ENCODE results near the gene GLIPR1. TPM values are rescaled to one million over a fixed set of nuclear protein-coding genes. Genes with fewer than 3 reads are reported as not detected.
"Not testable (repeated sequence)": the region's sequence is repeated elsewhere in the genome, so short reads cannot be mapped to it uniquely, and the experiment has no call there.

Gene GLIPR1
- total and polyA plus RNA-seq, 8 donors, result 12.4 to 68.2 (median 13.8) TPM

DNA sequence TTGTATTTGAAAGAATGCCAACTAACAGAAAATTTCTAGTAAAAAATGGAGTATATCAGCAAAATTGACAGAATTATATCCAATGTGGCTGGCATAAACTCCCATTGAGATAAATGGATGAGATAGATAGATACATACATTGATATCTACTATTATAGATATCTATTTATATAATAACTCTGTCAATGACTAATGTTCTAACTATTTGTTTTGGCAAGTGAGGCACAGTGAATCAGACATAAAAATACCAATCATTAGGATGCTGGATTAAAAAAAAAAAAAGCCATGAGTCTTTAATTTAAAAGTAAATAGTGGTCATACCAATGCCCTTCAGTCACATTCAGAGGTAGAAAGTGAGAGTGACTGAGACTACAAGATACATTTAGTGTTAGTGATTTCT is 33.7 kb upstream of the GLIPR1 start:
- TF ChIP-seq CTCF (IDR thresholded peaks at IDR 0.05), result no peak
- Histone ChIP-seq H3K27me3 (no peaks in the 10 kb centered on the region), H3K27ac (no peak overlapping the region), H3K9me3 (no peaks in the 10 kb centered on the region), H3K36me3 (no peaks in the 10 kb centered on the region), H3K4me1 (no peaks in the 10 kb centered on the region), H3K4me3 (no peak overlapping the region)
- no peak for DNase-seq
- intact Hi-C loops (cut with DNase I), result no loop called here
- ATAC-seq, result no peak

- no peak for TF ChIP-seq CTCF (IDR thresholded peaks at IDR 0.05)
- no peak for ATAC-seq
Measured at GRCh38 chr12:75447691-75448393, 32.7 kb upstream of the GLIPR1 start.

DNA sequence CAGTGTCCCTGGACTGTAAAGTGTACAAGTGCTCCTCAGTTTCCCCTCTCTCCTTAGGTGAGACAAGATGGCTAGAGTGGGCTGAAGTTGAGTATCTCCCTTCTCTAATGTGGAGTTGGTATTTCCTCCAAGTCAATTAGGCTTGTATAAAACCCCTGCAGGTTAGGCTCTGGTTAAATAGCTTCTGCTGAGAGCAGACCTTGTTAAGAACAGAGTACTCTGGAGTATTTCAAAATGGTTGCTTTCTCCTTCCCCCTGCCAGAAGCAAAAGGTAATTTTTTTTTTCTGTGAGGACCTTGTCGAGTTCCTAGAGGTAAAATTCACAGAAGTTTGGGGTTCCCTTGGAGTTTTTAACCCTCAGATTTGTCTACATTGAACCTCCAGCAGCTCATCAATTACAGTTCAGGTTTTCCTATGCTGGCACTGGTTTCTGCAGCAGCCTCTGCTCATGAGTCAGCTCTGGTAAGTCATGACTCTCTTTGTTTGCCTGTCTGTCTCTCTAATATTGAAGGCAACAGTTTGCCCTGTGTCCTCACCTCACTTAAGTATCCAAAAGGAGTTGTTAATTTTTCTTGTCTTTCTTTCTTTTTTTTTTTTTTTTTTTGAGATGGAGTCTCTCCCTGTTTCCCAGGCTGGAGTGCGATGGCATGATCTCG is 27.8 kb upstream of the GLIPR1 start:
- intact Hi-C loops (cut with DNase I), result no loop called here
- DNase-seq, result no peak
- H3K4me1 ChIP-seq, result peaks cover 0 to 5% of the 10 kb centered on the region in 2 donors
- no peak for TF ChIP-seq CTCF (IDR thresholded peaks at IDR 0.05)
- no peaks in the 10 kb centered on the region for H3K36me3 ChIP-seq
- H3K4me3 ChIP-seq, result no peak overlapping the region
- H3K9me3 ChIP-seq, result peaks cover 0 to 3% of the 10 kb centered on the region in 2 donors
- H3K27ac ChIP-seq, result no peak overlapping the region
- no peaks in the 10 kb centered on the region for H3K27me3 ChIP-seq
- no peak for ATAC-seq

More at GRCh38 chr12:75447691-75448393, 32.7 kb upstream of the GLIPR1 start:
- no peaks in the 10 kb centered on the region for H3K9me3 ChIP-seq
- no peaks in the 10 kb centered on the region for H3K27me3 ChIP-seq
- H3K4me3 ChIP-seq, result no peak overlapping the region
- H3K27ac ChIP-seq, result no peak overlapping the region
- intact Hi-C loops (cut with DNase I), result no loop called here
- DNase-seq, result no peak
- H3K36me3 ChIP-seq, result no peaks in the 10 kb centered on the region
- no peaks in the 10 kb centered on the region for H3K4me1 ChIP-seq

- no peak overlapping the region for H3K27ac ChIP-seq
- H3K27me3 ChIP-seq, result no peaks in the 10 kb centered on the region
- no peak for TF ChIP-seq CTCF (IDR thresholded peaks at IDR 0.05)
- no peaks in the 10 kb centered on the region for H3K36me3 ChIP-seq
- H3K9me3 ChIP-seq, result peaks cover 0 to 16% of the 10 kb centered on the region in 2 donors
- ATAC-seq (no peak), DNase-seq (no peak)
- H3K4me1 ChIP-seq, result peaks cover 0 to 5% of the 10 kb centered on the region in 2 donors
- intact Hi-C loops (cut with DNase I), result no loop called here
- H3K4me3 ChIP-seq, result no peak overlapping the region
Measured at GRCh38 chr12:75455839-75456238, 24.7 kb upstream of the GLIPR1 start.

- ATAC-seq (no peak), DNase-seq (no peak)
- TF ChIP-seq CTCF (IDR thresholded peaks at IDR 0.05), result no peak
- H3K9me3 ChIP-seq, result peaks cover 0 to 16% of the 10 kb centered on the region in 2 donors
- intact Hi-C loops (cut with DNase I), result no loop called here
- H3K27me3 ChIP-seq, result no peaks in the 10 kb centered on the region
- H3K4me1 ChIP-seq, result peaks cover 0 to 5% of the 10 kb centered on the region in 2 donors
- H3K4me3 ChIP-seq, result no peak overlapping the region
- no peaks in the 10 kb centered on the region for H3K36me3 ChIP-seq
- no peak overlapping the region for H3K27ac ChIP-seq
Measured at GRCh38 chr12:75457191-75457590, 23.4 kb upstream of the GLIPR1 start.

DNA sequence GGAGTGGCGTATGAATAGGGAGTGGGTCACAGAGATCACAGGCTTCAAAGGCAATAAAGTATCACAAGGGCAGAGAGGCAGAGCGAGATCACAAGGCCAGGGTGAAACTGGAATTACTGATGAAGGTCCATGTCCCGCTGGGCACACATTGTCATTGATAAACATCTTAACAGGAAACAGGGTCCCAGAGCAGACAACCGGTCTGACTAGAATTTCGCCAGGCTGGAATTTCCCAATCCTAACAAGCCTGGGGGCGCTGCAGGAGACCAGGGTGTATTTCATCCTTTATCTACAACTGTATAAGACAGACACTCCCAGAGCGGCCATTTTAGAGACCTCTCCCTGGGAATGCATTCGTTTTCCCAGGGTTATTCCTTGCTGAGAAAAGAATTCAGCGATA is 22.7 kb upstream of the GLIPR1 start:
- H3K36me3 ChIP-seq; ATAC-seq; intact Hi-C loops (cut with DNase I); DNase-seq; H3K4me1 ChIP-seq; H3K27me3 ChIP-seq; H3K4me3 ChIP-seq; H3K27ac ChIP-seq: not testable (repeated sequence)
- H3K9me3 ChIP-seq, result peaks cover 0 to 16% of the 10 kb centered on the region in 2 donors
